Esophagus squamous epithelium (tissue), 5 donors: ENCODE data around the gene THOC5. TPM values are rescaled to one million over a fixed set of nuclear protein-coding genes. Genes with fewer than 3 reads are reported as not detected.

Experiments
- DNase-seq: peaks from one replicate; lab custom pipeline; 2025; lab: John Stamatoyannopoulos, UW
- H3K27ac ChIP-seq, 4 donors: fragments of 200-600 bp; sonication (generic); one replicate each; pipeline ENCODE4 v1.5.1; 2016 to 2019; ENCODE audit warnings: mild to moderate bottlenecking in 1 of 4
- H3K27me3 ChIP-seq, 4 donors: fragments of 200-600 bp; sonication (generic); 1 replicate in 3 of 4; 2 replicates in 1 of 4; pipeline versions ENCODE4 v1.5.1 to v1.6.0; 2017 to 2021; ENCODE audit warnings: antibody characterized with exemption in 1 of 4
- H3K36me3 ChIP-seq, 3 donors: fragments of 200-600 bp; sonication (generic); one replicate each; pipeline ENCODE4 v1.5.1; 2016 to 2019
- H3K4me1 ChIP-seq, 3 donors: fragments of 200-600 bp; sonication (generic); one replicate each; pipeline ENCODE4 v1.5.1; 2017 to 2019
- H3K4me3 ChIP-seq, 4 donors: fragments of 200-600 bp; sonication (generic); 1 replicate in 3 of 4; 2 replicates in 1 of 4; pipeline ENCODE4 v1.5.1; 2016 to 2019; ENCODE audit warnings: mild to moderate bottlenecking in 2 of 4, moderate library complexity in 1 of 4
- H3K9me3 ChIP-seq, 3 donors: fragments of 200-600 bp; sonication (generic); one replicate each; pipeline ENCODE4 v1.5.1; 2016 to 2019
- CTCF ChIP-seq, 6 experiments: fragments of 450-650 bp in 4 of 6; fragments of 200-600 bp in 2 of 6; sonication (generic) in 2 of 6; IDR thresholded peaks; one replicate each; pipeline ENCODE4 v1.5.1; 2016 to 2019; ENCODE audit warnings: antibody characterized with exemption in 6 of 6, mild to moderate bottlenecking in 4 of 6, moderate library complexity in 4 of 6
- POLR2A ChIP-seq, 4 donors: fragments of 450-650 bp; IDR thresholded peaks; one replicate each; pipeline ENCODE4 v1.6.1; 2017; ENCODE audit warnings: antibody characterized with exemption in 4 of 4, mild to moderate bottlenecking in 4 of 4, moderate library complexity in 3 of 4
- WGBS, 2 donors: methylation state at CpG; one replicate each; pipeline ENCODE4 v1.1.5; 2018; 5-methylcytosine and 5-hydroxymethylcytosine counted together
- intact Hi-C: fragments of 100-400 bp; cut with DNase I; formaldehyde crosslinking; loops from one replicate; pipeline ENCODE4 v1.15.0; 2022
- total RNA-seq, 4 donors: library from RNA; depleted of rRNA; stranded (reverse); fragments of >200 nt; gene quantifications; one replicate each; pipeline ENCODE4 v1.1.0, GENCODE V29; 2016
- donor health status: DM: yes; HTN: yes; CAD: no.

The THOC5 gene
- total RNA-seq, 4 donors from 2014 or later = 17.5 to 32.0 (median 25.6) TPM

- intact Hi-C loops = no loop called here
- Histone ChIP-seq H3K4me1 (peaks cover 0 to 30% (median 10%) of the 10 kb centered on the region in 3 donors), H3K4me3 (no peak overlapping the region), H3K36me3 (no peaks in the 10 kb centered on the region), H3K27ac (no peak overlapping the region), H3K27me3 (peaks cover 12 to 53% (median 21%) of the 10 kb centered on the region in 4 donors), H3K9me3 (no peaks in the 10 kb centered on the region)
- no peak for DNase-seq
- TF ChIP-seq CTCF (IDR thresholded peaks at IDR 0.05) (no peak), POLR2A (IDR thresholded peaks at IDR 0.05) (no peak)
- 91 to 95% methylated on average over 9 to 11 of the region's 13 CpGs for WGBS, 2 donors
Measured at GRCh38 chr22:29483254-29483653, 70.3 kb downstream of the THOC5 start.

- Histone ChIP-seq H3K36me3 (no peaks in the 10 kb centered on the region), H3K4me1 (peaks cover 0 to 34% (median 10%) of the 10 kb centered on the region in 3 donors), H3K4me3 (no peak overlapping the region), H3K27ac (no peak overlapping the region), H3K9me3 (no peaks in the 10 kb centered on the region), H3K27me3 (peaks cover 12 to 58% (median 21%) of the 10 kb centered on the region in 4 donors)
- TF ChIP-seq POLR2A (IDR thresholded peaks at IDR 0.05) (no peak), CTCF (IDR thresholded peaks at IDR 0.05) (no peak)
- WGBS, 2 donors = 71 to 73% methylated on average over 3 to 6 of the region's 7 CpGs
- intact Hi-C loops = no loop called here
- DNase-seq = no peak
Measured at GRCh38 chr22:29482726-29483125, 70.8 kb downstream of the THOC5 start.

GRCh38 chr22:29482253-29482652, 71.3 kb downstream of the THOC5 start:
- 68 to 70% methylated on average over 4 of the region's 11 CpGs for WGBS, 2 donors
- Histone ChIP-seq H3K27ac (no peak overlapping the region), H3K4me1 (peaks cover 0 to 34% (median 10%) of the 10 kb centered on the region in 3 donors), H3K4me3 (no peak overlapping the region), H3K36me3 (no peaks in the 10 kb centered on the region), H3K9me3 (no peaks in the 10 kb centered on the region), H3K27me3 (peaks cover 12 to 63% (median 21%) of the 10 kb centered on the region in 4 donors)
- no peak for DNase-seq
- intact Hi-C loops = no loop called here
- TF ChIP-seq POLR2A (IDR thresholded peaks at IDR 0.05) (no peak), CTCF (IDR thresholded peaks at IDR 0.05) (no peak)

- Histone ChIP-seq H3K27me3 (peaks cover 12 to 71% (median 21%) of the 10 kb centered on the region in 4 donors), H3K27ac (no peak overlapping the region), H3K36me3 (no peaks in the 10 kb centered on the region), H3K9me3 (no peaks in the 10 kb centered on the region), H3K4me1 (peaks cover 0 to 34% (median 10%) of the 10 kb centered on the region in 3 donors), H3K4me3 (peak overlapping the region in 2 of 4 donors; percentile 25 to 28)
- intact Hi-C loops = no loop called here
- WGBS, 2 donors = 26 to 28% methylated on average over 10 to 13 of the region's 15 CpGs
- TF ChIP-seq CTCF (IDR thresholded peaks at IDR 0.05) = no peak
- TF ChIP-seq POLR2A (IDR thresholded peaks at IDR 0.05) = no peak
- no peak for DNase-seq
Measured at GRCh38 chr22:29481265-29482000, 72.1 kb downstream of the THOC5 start.

GRCh38 chr22:29480512-29481264, 72.9 kb downstream of the THOC5 start:
- Histone ChIP-seq H3K27me3 (peaks cover 12 to 78% (median 21%) of the 10 kb centered on the region in 4 donors), H3K4me1 (peaks cover 0 to 34% (median 10%) of the 10 kb centered on the region in 3 donors), H3K4me3 (peak overlapping the region in 2 of 4 donors; percentile 25 to 28), H3K36me3 (no peaks in the 10 kb centered on the region), H3K27ac (no peak overlapping the region), H3K9me3 (no peaks in the 10 kb centered on the region)
- DNase-seq = no peak
- 0 to 12% methylated on average over 2 to 9 of the region's 107 CpGs for WGBS, 2 donors
- intact Hi-C loops = no loop called here
- TF ChIP-seq POLR2A (IDR thresholded peaks at IDR 0.05) (no peak), CTCF (IDR thresholded peaks at IDR 0.05) (no peak)
